Endothelial cell of umbilical vein (primary cell): ENCODE data around the gene RINT1. TPM values are rescaled to one million over a fixed set of nuclear protein-coding genes. Genes with fewer than 3 reads are reported as not detected.

Experiments used
- BruUV-seq: library from RNA; stranded (reverse); fragments of 400-500 nt; replicated peaks from 2 replicates; lab custom pipeline; 2021; lab: Mats Ljungman, UMichigan
- CTCF ChIA-PET: fragments of 300-600, 350-600 bp; sonication (Branson Sonifier 250); formaldehyde crosslinking; loops from one replicate; lab custom pipeline; 2021; ENCODE audit warnings: antibody characterized with exemption, inconsistent platforms; lab: Charles Lee
- POLR2A ChIA-PET: fragments of 300-600, 350-600 bp; sonication (Branson Sonifier 250); formaldehyde crosslinking; loops from one replicate; lab custom pipeline; 2021; ENCODE audit warnings: antibody characterized with exemption, inconsistent platforms; lab: Charles Lee
- DNase-seq: peaks from one replicate; pipeline ENCODE4 v3.0.0-alpha.2; 2011; ENCODE audit warnings: low read depth, low spot score
- FAIRE-seq: peaks from 2 replicates; lab custom pipeline; 2011; peaks lifted over from hg19 to GRCh38; lab: Jason Lieb, UNC
- H2AFZ ChIP-seq: 2 replicates; pipeline ENCODE4 v1.6.0; 2012; ENCODE audit warnings: low read depth, low read length, control low read depth, inconsistent platforms
- H3K27ac ChIP-seq: 2 replicates; pipeline ENCODE4 v1.5.1; 2011; ENCODE audit warnings: low read depth, mild to moderate bottlenecking, control low read depth, low read length, moderate library complexity; ENCODE audit not compliant: insufficient read depth
- H3K27me3 ChIP-seq, 2 experiments: 2 replicates each; pipeline versions ENCODE4 v1.6.0 to v1.6.1; 2011; ENCODE audit warnings: low read length in 2 of 2, mixed read lengths in 1 of 2; ENCODE audit not compliant: control insufficient read depth in 2 of 2, insufficient read depth in 2 of 2
- H3K36me3 ChIP-seq, 2 experiments: 2 replicates in 1 of 2; 3 replicates in 1 of 2; pipeline ENCODE4 v1.5.1; 2011; ENCODE audit warnings: low read length in 2 of 2, mild to moderate bottlenecking in 1 of 2, moderate library complexity in 1 of 2; ENCODE audit not compliant: control insufficient read depth in 2 of 2, insufficient read depth in 2 of 2; ENCODE audit errors: extremely low read depth in 1 of 2
- H3K4me1 ChIP-seq: 3 replicates; pipeline ENCODE4 v1.5.1; 2011; ENCODE audit warnings: mild to moderate bottlenecking, low read length; ENCODE audit not compliant: control insufficient read depth, insufficient read depth; ENCODE audit errors: extremely low read depth
- H3K4me2 ChIP-seq: 2 replicates; pipeline ENCODE4 v1.6.1; 2011; ENCODE audit warnings: low read length, control low read depth, mixed read lengths; ENCODE audit not compliant: insufficient read depth
- H3K4me3 ChIP-seq, 3 experiments: fragments of 200-600 bp in 1 of 3; sonication (generic), shearing (Covaris generic) in 1 of 3; replicated peaks in 1 of 3; 2 replicates each; pipeline ENCODE4 v1.5.1; 2011 to 2016; ENCODE audit warnings: control low read depth in 3 of 3, low read length in 3 of 3, mild to moderate bottlenecking in 2 of 3, inconsistent platforms in 1 of 3, low read depth in 1 of 3, moderate library complexity in 1 of 3; ENCODE audit not compliant: insufficient read depth in 1 of 3
- H3K79me2 ChIP-seq: 2 replicates; pipeline ENCODE4 v1.6.0; 2012; ENCODE audit warnings: low read length, inconsistent platforms; ENCODE audit not compliant: control insufficient read depth, insufficient read depth
- H3K9ac ChIP-seq: replicated peaks from 2 replicates; pipeline ENCODE3; 2011; ENCODE audit warnings: low read length, control low read depth; ENCODE audit not compliant: insufficient read depth; ENCODE audit errors: extremely low read depth
- H3K9me1 ChIP-seq: replicated peaks from 3 replicates; pipeline ENCODE4 v1.6.0; 2011; ENCODE audit warnings: mild to moderate bottlenecking, low read length; ENCODE audit not compliant: control insufficient read depth, insufficient read depth; ENCODE audit errors: extremely low read depth
- H3K9me3 ChIP-seq: replicated peaks from 2 replicates; pipeline ENCODE4 v1.5.1; 2012; ENCODE audit warnings: low read length, inconsistent platforms; ENCODE audit not compliant: control insufficient read depth, insufficient read depth
- H4K20me1 ChIP-seq: replicated peaks from 2 replicates; pipeline ENCODE3; 2011; ENCODE audit warnings: mild to moderate bottlenecking, low read length; ENCODE audit not compliant: control insufficient read depth, insufficient read depth; ENCODE audit errors: extremely low read depth
- EZH2 ChIP-seq: IDR thresholded peaks from 2 replicates; pipeline ENCODE4 v1.6.1; 2012; ENCODE audit warnings: borderline replicate concordance, low read depth, mild to moderate bottlenecking, moderate library complexity, low read length, inconsistent platforms; ENCODE audit not compliant: severe bottlenecking
- FOS ChIP-seq: IDR thresholded peaks from 2 replicates; pipeline ENCODE4 v1.6.1; 2011; ENCODE audit warnings: mild to moderate bottlenecking, low read length, moderate library complexity, borderline replicate concordance; ENCODE audit not compliant: insufficient read depth
- GATA2 ChIP-seq: IDR thresholded peaks from 2 replicates; pipeline ENCODE4 v1.7.0; 2011; ENCODE audit warnings: low read depth, mild to moderate bottlenecking, moderate library complexity, mixed read lengths, low read length; ENCODE audit not compliant: insufficient read length, insufficient read depth
- JUN ChIP-seq: IDR thresholded peaks from 2 replicates; pipeline ENCODE4 v1.6.1; 2011; ENCODE audit warnings: borderline replicate concordance, low read depth; ENCODE audit not compliant: insufficient read length, insufficient read depth
- MYC ChIP-seq: IDR thresholded peaks from one replicate; pipeline ENCODE4 v1.6.1; 2011; ENCODE audit warnings: mild to moderate bottlenecking, low read depth, low read length
- POLR2A ChIP-seq: IDR thresholded peaks from 2 replicates; pipeline ENCODE4 v1.6.1; 2012; ENCODE audit warnings: low read depth, mild to moderate bottlenecking, control low read depth, low read length
- POLR2AphosphoS5 ChIP-seq: IDR thresholded peaks from 2 replicates; pipeline ENCODE4 v1.6.1; 2012; ENCODE audit warnings: low read depth, mild to moderate bottlenecking, control low read depth, low read length, moderate library complexity; ENCODE audit not compliant: insufficient read depth
- dilution Hi-C: fragments of 300-500 bp; cut with MboI; formaldehyde crosslinking; loops from one replicate; pipeline ENCODE4 v1.15.0; 2019; ENCODE audit warnings: low sequenced_read_pairs; ENCODE audit not compliant: extremely low pct_ligation_motif_present
- intact Hi-C: fragments of 100-400 bp; cut with micrococcal nuclease; formaldehyde crosslinking; loops from one replicate; pipeline ENCODE4 v1.10.0; 2022
- polyA plus RNA-seq, 4 experiments: library from polyadenylated mRNA; depleted of rRNA in 3 of 4; stranded (reverse) in 3 of 4; unstranded in 1 of 4; fragments of >200 nt; gene quantifications; 2 replicates each; pipeline versions ENCODE4 v1.2.1 to v1.2.3, GENCODE V29; 2011 to 2012; ENCODE audit warnings: missing spikeins in 1 of 4
- total RNA-seq: library from RNA; stranded (reverse); gene quantifications from 2 replicates; pipeline ENCODE4 v1.2.3, GENCODE V29; 2021

The RINT1 gene
- total and polyA plus RNA-seq, 2 donors (not counting 3 experiments of a cell fraction or from before 2014, with no cell fraction given), result 10.8 to 23.4 TPM

- TF ChIP-seq MYC (no peak), FOS (no peak), GATA2 (no peak), POLR2A (no peak), JUN (no peak), EZH2 (no peak)
- POLR2A ChIA-PET, result no interaction called here
- dilution Hi-C loops, result no loop called here
These were observed 81.8 kb downstream of the RINT1 start for GRCh38 chr7:105613611-105614330.

GRCh38 chr7:105614341-105614840, 82.4 kb downstream of the RINT1 start:
- H3K4me3 ChIP-seq, result no peak overlapping the region
- ChIA-PET CTCF (no interaction called here), POLR2A (no interaction called here)
- no peaks in the 10 kb centered on the region for H3K9me3 ChIP-seq
- H3K4me1 ChIP-seq, result no peaks in the 10 kb centered on the region
- dilution Hi-C loops (no loop called here), intact Hi-C loops (no loop called here)
- no peaks in the 10 kb centered on the region for H3K9me1 ChIP-seq
- H3K4me2 ChIP-seq, result no peak overlapping the region
- no peak overlapping the region for H3K9ac ChIP-seq
- H3K36me3 ChIP-seq, result peaks cover 0 to 6% of the 10 kb centered on the region in 2 experiments
- DNase-seq, result no peak
- BruUV-seq, result no TSS peak
- FAIRE-seq, result no peak
- no peak overlapping the region for H3K27ac ChIP-seq
- no peaks in the 10 kb centered on the region for H4K20me1 ChIP-seq
- no peaks in the 10 kb centered on the region for H3K79me2 ChIP-seq
- H3K27me3 ChIP-seq, result no peaks in the 10 kb centered on the region
- H2AFZ ChIP-seq, result no peak overlapping the region
- no peak for TF ChIP-seq POLR2A
- no peak for TF ChIP-seq POLR2AphosphoS5
- TF ChIP-seq GATA2, result no peak

More at GRCh38 chr7:105613611-105614330, 81.8 kb downstream of the RINT1 start:
- Histone ChIP-seq H3K4me3 (no peak overlapping the region), H3K9ac (no peak overlapping the region), H3K9me1 (no peaks in the 10 kb centered on the region), H3K9me3 (no peaks in the 10 kb centered on the region), H3K4me1 (no peaks in the 10 kb centered on the region), H4K20me1 (no peaks in the 10 kb centered on the region), H2AFZ (no peak overlapping the region), H3K79me2 (no peaks in the 10 kb centered on the region), H3K27me3 (no peaks in the 10 kb centered on the region), H3K4me2 (no peak overlapping the region), H3K27ac (no peak overlapping the region), H3K36me3 (peaks cover 0 to 6% of the 10 kb centered on the region in 2 experiments)
- no TSS peak for BruUV-seq
- intact Hi-C loops, result no loop called here
- FAIRE-seq (no peak), DNase-seq (no peak)
- CTCF ChIA-PET, result no interaction called here

Other genes with a start within 250 kb of the RINT1 start
- gene SRPK2, start 143.3 kb upstream of the RINT1 start, total RNA-seq, result 55.2 and 58.4 TPM in 2 replicates
- gene SRPK2, start 143.3 kb upstream of the RINT1 start, polyA plus RNA-seq, result 8.6 and 13.4 TPM in 2 replicates
- 31.2 and 33.9 TPM in 2 replicates for gene PUS7, start 9.9 kb upstream of the RINT1 start, total RNA-seq
- 8.1 and 15.8 TPM in 2 replicates for gene PUS7, start 9.9 kb upstream of the RINT1 start, polyA plus RNA-seq
- not detected in 2 replicates for gene EFCAB10, start 49.3 kb downstream of the RINT1 start, total RNA-seq
- not detected in 2 replicates for gene EFCAB10, start 49.3 kb downstream of the RINT1 start, polyA plus RNA-seq